IPS DF 19.7 (cell line): ENCODE data around the gene HAUS8.
"Not testable (repeated sequence)": the region's sequence is repeated elsewhere in the genome, so short reads cannot be mapped to it uniquely, and the experiment has no call there.

Experiments used
- DNase-seq: peaks from one replicate; pipeline ENCODE4 v3.0.0-alpha.2; 2013; ENCODE audit warnings: low read depth, low spot score

The HAUS8 gene

GRCh38 chr19:17075035-17075863 is at the start of gene HAUS8, which contains the start of gene MYO9B:
TSS of gene HAUS8 (minus strand) at chr19:17075452. CDS start at chr19:17075422, 30 bp downstream.
TSS of gene MYO9B (plus strand) at chr19:17075777. CDS start at chr19:17101718, 25,941 bp downstream.
- peak; percentile 87 for DNase-seq

DNA sequence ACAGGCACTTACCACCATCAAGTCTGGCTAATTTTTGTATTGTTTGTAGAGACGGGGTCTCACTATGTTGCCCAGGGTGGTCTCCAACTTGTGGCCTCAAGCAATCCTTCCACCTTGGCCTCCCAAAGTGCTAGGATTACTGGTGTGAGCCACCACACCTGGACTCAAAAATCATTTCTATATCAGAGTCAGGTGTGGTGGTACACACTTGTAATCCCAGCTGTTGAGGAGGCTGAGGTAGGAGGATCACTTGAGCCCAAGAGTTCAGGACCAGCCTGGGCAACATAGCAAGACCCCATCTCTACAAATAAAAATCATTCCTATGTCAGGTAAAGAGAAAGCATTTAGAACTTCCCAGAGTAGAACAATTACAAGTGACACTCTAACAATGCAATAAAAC is 48.8 kb upstream of the HAUS8 start:
- no peak for DNase-seq

DNA sequence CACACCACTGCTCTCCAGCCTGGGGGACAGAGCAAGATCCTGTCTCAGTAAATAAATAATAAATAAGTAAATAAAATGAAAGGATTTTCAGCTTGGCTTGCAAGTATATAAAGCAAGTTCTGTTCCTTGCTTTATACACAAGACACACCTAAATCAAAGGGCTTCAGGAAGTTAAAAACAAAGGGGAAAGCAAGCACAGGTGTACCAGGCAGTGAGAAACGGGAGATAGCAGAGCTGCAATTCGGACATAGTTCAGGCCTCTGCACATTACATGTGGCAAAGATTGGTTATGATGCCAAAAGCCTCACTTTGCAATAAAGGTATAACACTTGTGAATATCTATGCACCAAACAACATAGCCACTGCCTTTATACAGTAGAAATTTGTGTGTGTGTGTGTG is 47.8 kb upstream of the HAUS8 start:
- DNase-seq: no peak

DNA sequence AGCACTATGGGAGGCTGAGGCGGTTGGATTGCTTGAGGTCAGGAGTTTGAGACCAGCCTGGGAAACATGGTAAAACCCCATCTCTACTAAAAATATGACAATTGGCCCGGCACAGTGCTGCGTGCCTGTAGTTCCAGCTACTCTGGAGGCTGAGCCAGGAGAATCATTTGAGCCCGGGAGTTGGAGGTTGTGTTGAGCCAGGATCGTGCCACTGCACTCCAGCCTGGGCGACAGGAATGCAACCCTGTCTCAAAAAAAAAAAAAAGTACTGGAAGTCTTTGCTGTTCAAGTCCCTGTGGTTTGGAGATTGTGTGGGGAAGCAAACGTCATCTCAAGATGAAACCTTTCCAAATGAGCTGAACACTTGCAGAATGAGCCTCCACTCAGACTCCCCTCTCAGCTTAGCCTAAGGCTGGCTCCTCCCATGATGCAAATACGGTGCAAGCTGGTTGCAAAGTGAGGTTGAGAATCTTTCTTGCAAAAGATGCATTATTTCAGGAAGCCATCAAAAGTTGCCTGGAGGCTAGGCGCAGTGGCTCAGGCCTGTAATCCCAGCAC is 46.6 kb upstream of the HAUS8 start:
- no peak for DNase-seq

- no peak for DNase-seq
Measured at GRCh38 chr19:17118957-17119356, 43.7 kb upstream of the HAUS8 start.

DNA sequence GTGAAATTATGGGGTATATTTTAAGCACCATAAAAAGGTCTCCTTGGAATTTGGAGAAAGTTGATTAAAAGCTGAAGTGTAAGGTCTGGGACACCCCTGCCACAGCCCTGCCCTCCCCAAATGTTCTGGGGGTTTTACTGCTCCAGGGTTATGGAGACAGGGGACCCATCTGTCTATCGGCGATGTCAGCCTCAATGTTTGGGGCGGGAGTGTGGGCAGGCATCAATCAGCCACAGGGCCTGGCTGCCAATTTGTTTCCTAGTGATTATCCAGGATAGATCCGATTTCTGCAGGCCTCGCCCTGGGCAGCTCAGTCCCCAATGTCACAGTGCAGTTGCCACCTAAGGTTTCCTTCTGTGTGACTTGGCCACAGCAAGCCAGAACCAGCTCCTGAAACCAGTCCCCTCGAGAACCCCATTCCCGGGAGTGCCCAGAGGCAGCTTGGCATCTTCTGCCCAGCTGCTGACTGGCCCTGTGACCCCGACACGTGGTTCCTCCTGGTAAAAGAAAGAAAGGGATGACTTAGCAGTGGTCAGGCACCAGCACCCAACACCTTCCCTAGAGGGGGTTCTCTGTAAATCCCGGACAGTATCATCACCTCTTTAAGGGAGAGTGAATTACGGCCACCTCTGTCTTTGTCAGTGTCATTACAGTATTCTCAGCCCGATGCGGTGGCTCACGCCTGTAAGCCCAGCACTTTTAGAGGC is 41.9 kb upstream of the HAUS8 start:
- DNase-seq: no peak

DNA sequence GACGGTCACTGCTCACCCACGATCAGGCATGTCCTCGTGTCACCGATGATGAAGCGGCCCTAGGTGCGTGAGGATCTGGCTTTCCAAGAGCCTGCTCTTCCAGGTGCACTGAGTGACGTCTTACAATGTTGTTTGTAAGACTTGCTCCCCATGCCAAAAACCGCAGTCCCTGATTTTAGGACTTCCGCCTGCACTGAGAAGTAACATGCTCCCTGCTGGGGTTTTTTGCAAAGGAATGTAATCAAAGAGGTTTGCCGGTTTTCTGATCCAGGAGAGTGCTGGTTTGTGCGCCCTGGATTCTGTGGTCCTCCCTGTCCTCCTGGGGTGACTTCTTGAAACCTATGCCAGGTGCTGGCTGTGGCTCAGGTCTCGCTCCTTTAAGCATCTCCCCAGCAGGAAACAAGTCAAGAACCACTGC is 39.2 kb upstream of the HAUS8 start:
- DNase-seq: peak; percentile 73

DNA sequence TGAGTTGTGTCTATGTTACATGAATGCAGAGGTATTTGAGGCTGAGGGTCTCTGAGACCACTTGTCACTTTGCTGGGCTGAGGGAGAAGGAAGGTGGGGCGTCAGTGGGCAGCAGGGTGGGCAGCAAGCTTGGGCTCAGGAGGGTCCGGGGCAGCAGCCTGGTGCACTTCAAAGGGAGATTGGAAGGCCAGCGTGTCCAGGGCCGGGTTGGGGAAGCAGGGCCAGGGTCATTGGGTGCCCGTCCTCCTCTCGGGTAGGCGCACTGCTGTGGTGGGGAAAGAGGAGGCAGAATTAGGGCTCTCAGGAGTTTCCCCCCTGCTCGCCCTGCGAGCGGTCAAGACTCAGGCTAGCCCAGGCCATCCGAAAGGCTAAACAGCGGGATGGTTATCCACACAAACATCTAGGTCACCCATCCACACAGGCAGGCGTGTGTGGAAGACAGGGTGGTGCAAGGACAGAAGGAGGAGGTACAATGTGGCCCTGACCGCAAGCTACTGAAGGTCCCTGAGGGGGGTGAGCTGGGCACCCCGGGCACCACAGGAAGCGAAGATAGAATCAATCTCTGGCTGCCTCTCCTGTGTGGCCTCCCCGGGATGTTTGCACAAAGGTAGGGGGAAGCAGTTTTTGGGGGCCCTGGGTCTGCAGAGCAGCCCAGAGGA is 38.0 kb upstream of the HAUS8 start:
- no peak for DNase-seq

DNA sequence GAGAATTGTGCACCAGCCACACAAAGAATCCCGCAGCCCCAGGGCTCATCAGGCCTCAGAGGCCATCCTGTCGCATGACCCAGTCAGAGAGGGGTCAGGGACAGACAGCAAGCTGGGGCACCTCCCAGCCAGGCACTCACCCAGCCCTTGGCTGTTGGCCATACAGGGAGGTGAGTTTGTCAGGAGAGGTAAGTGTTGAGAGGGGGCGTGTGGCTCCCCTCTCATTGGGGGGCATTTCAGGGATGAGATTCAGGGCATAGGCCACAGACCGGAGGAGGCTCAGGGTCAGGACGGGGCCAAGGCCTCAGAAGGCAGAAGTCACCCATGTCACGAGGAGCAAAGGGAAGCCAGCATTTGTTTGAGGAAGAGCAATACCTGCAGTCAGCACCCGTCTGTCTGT is 37.4 kb upstream of the HAUS8 start:
- no peak for DNase-seq

DNA sequence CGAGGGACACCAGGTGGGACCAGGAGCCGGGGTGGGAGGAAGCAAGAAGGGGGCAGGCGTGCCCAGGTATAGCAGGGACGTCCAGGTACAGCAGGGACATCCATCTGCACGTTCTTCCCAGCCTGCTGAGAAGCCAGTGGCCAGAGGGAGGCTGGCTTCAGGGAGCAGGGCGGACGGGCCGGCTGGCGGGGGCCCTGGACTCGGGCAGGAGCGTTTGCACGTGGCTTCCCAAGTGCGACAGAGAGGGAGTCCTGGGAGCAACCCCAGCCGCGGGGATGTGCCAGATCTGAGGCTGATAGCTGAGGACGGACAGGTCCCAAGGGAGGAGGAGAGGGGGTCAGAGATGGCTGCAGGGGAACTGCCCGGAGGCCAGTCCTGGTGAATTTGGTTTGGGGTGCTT is 37.0 kb upstream of the HAUS8 start:
- no peak for DNase-seq

DNA sequence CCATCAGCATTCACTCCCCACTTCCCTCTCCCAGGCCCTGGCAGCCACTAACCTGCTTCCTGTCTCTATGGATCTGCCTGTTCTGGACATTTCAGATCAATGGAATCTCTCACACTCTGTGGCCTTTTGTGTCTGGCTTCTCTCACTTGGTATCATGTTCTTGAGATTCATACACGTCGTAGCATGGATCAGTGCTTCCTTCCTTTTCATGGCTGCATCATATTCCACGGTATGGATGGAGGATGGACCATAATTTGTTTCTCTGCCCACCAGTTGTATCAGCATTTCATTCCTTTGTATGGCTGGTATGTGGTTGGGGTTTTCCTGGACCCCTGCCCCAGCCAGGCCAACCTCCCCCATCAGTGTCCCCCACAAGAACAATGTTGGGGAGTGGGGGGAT is 36.5 kb upstream of the HAUS8 start:
- no peak for DNase-seq

DNA sequence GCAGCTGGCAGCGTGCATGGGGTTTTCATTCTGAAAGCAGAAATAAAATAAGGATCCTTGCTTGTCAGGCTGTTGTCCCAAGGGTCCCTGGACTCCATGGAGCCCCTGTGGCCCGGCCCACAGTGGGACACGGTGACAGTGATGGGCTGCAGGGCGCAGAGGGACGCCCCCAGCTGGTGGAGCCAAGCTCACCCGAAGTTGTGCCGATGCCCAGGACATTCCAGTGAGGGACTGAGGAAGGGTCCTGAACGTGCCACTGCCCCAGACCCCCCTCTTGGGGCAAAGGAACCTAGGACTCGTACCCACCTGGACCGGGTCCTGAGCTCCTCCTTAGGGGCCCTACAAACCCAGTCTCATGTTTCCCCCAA is 35.3 kb upstream of the HAUS8 start:
- no peak for DNase-seq

GRCh38 chr19:17109962-17110598 is 34.8 kb upstream of the HAUS8 start:
- DNase-seq: no peak

DNA sequence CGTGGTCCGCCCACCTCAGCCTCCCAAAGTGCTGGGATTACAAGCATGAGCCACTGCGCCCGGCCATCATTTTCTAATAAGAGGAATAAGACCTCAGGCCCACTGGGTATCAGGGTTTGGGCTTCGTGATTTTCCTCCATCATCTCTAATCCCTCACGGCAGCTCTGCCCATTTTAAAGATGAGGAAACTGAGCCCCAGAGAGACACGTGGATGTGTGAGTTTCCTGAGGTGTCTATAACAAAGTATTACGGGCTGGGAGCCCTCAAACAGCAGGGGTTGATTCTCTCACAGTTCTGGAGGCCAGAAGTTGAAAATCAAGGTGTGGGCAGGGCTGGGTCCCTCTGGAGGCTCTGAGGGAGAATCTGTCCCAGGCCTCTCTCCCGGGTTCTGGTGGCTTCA is 34.0 kb upstream of the HAUS8 start:
- no peak for DNase-seq

DNA sequence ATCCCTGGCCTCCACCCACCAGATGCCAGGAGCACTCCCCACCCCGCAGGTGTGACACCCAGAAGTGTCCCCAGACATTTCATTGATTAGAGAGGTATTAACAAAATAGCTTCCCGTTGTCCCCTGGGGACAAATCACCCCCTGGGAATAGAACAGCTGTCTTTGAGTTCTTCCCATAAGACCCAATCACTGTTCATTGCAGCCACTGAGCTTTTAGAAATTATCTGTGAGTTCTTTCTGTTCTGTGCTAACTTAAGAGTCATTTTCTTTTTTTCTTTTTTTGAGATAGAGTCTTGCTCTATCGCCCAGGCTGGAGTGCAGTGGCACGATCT is 33.2 kb upstream of the HAUS8 start:
- no peak for DNase-seq

- no peak for DNase-seq
Measured at GRCh38 chr19:17107546-17108452, 32.5 kb upstream of the HAUS8 start.

- DNase-seq: not testable (repeated sequence)
Measured at GRCh38 chr19:17106964-17107363, 31.7 kb upstream of the HAUS8 start.

- no peak for DNase-seq
Measured at GRCh38 chr19:17105556-17105955, 30.3 kb upstream of the HAUS8 start.

GRCh38 chr19:17104679-17105078 is 29.4 kb upstream of the HAUS8 start:
- DNase-seq: no peak

GRCh38 chr19:17103177-17103576 is 27.9 kb upstream of the HAUS8 start:
- DNase-seq: peak; percentile 28
